ENCODE results near the gene NKD2.

Gene NKD2

DNA sequence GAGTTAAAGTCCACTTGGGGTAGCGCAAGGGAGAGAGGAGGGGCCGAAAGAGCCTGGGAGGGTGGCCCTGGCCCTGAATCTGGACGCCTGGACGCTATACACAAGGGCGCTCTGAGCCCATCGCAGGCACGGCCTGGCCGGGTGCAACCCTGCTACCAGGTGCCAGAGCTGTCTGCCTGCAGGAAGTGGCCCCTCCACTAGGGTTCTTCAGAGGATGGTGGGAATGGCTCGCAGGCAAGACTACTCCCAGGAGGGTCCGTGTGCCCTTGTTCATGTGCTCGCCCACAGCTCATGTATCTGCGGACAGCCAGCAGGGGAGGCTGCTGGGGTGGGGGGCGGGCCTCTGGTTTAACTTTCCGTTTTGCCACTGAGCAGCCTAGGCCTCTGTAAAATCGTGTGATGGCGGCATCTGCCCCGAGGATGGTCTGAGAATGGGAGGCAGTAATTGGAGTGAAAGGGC, 1.4 kb upstream of the NKD2 start:
- no peak for DNase-seq (ENCODE audit: extremely low read depth, low read depth)
- no peak for TF ChIP-seq CTCF (IDR thresholded peaks at IDR 0.05; ENCODE audit: low read depth, low read length, missing control alignments)
- H3K4me3 ChIP-seq (replicated peaks; ENCODE audit: low read depth, low read length): no peak overlapping the region

- TF ChIP-seq CTCF (IDR thresholded peaks at IDR 0.05; ENCODE audit: low read depth, low read length, missing control alignments): no peak
- no peak for DNase-seq (ENCODE audit: extremely low read depth, low read depth)
- no peak overlapping the region for H3K4me3 ChIP-seq (replicated peaks; ENCODE audit: low read depth, low read length)
Measured at GRCh38 chr5:1007681-1008450, 736 bp upstream of the NKD2 start.

GRCh38 chr5:1009359-1010180, 968 bp downstream of the NKD2 start:
- DNase-seq (ENCODE audit: extremely low read depth, low read depth): no peak
- peak overlapping the region; percentile 15; the same call in 1 of the 2 replicates for H3K4me3 ChIP-seq (replicated peaks; ENCODE audit: low read depth, low read length)
- no peak for TF ChIP-seq CTCF (IDR thresholded peaks at IDR 0.05; ENCODE audit: low read depth, low read length, missing control alignments)

GRCh38 chr5:1010181-1010510, 1.5 kb downstream of the NKD2 start:
- no peak for DNase-seq (ENCODE audit: extremely low read depth, low read depth)
- H3K4me3 ChIP-seq (replicated peaks; ENCODE audit: low read depth, low read length): no peak overlapping the region
- TF ChIP-seq CTCF (IDR thresholded peaks at IDR 0.05; ENCODE audit: low read depth, low read length, missing control alignments): peak; percentile 17

DNA sequence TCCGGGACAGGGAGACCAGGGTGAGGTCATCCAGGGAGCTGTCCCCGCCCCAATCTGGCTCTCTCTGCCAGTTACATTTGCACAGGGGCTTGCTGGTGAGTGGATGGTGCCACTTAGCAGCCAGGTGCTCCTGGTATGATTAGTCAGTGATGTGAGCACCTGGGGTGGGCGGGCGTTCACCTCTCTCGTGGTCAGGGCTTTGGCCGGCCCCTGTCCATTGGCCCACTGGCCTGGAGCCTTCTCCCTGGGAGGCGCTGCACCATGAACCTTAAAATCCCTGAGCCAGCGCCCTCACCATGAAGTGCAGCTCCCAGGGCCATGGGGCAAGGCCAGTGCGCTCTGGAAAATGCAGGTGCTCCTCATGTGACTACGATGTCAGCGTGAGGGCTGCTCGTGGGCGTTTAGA, 2.0 kb downstream of the NKD2 start:
- H3K4me3 ChIP-seq (replicated peaks; ENCODE audit: low read depth, low read length): no peak overlapping the region
- no peak for TF ChIP-seq CTCF (IDR thresholded peaks at IDR 0.05; ENCODE audit: low read depth, low read length, missing control alignments)
- DNase-seq (ENCODE audit: extremely low read depth, low read depth): no peak

DNA sequence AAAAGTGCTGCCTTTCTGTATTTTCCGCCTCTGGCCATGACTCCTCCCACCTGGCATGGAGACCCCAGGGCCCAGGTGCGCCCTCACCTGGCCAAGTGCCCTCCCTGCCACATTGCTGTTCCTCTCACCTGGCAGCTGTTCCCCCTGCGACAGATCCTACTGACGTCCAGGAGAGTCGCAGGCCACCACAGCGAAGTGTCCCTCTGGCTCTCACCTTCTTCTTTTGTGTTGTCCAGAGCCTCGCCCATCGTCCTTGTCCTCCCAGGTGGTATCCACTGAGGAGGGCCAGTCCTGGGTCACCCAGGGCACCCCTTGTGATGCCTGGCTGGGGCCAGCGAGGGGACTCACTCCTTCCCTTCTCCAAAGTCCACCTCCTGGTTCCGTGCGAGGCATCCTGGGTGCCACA, 2.6 kb downstream of the NKD2 start:
- no peak for DNase-seq (ENCODE audit: extremely low read depth, low read depth)
- no peak overlapping the region for H3K4me3 ChIP-seq (replicated peaks; ENCODE audit: low read depth, low read length)
- peak; percentile 48 for TF ChIP-seq CTCF (IDR thresholded peaks at IDR 0.05; ENCODE audit: low read depth, low read length, missing control alignments)
